ENCODE measurements around the gene NKPD1. TPM values are rescaled to one million over a fixed set of nuclear protein-coding genes. Genes with fewer than 3 reads are reported as not detected.

The NKPD1 gene
- total and polyA plus RNA-seq, 2 donors, result 0.14 to 0.59 TPM

GRCh38 chr19:45128146-45128545 is 32.6 kb downstream of the NKPD1 start:
- peaks cover 2 to 16% of the 10 kb centered on the region in 2 donors for H3K4me1 ChIP-seq (ENCODE audit: control insufficient read depth in 2 of 2, insufficient read depth in 2 of 2, low read length in 2 of 2)

DNA sequence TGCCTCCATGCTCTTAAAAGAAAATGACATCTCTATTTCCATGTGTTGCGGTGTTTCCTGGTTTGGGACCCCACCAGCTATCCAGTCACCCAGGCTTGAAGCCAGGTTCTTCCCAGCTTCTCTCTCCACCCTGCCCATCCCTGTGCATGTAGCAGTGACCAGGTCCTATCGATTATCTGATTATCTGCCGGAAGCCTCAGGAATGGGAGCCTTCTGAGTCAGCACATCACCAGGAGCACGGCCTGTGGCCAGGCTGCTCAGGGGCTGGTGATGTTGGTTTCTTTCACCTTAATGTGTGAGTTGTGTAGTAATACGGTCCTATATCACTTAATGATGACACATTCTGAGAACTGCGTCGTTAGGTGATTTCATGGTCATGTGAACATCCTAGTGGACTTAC is 34.1 kb downstream of the NKPD1 start:
- Histone ChIP-seq H3K4me1 (ENCODE audit: control insufficient read depth in 2 of 2, insufficient read depth in 2 of 2, low read length in 2 of 2) (peaks cover 6 to 28% of the 10 kb centered on the region in 2 donors), H3K9me3 (ENCODE audit: control insufficient read depth in 2 of 2, insufficient read depth in 1 of 2, low read length in 1 of 2) (peaks cover 0 to 3% of the 10 kb centered on the region in 2 donors), H3K27ac (ENCODE audit: low read depth in 1 of 2, low read length in 1 of 2) (no peak overlapping the region), H3K4me3 (ENCODE audit: low read length in 2 of 2) (no peak overlapping the region), H3K27me3 (ENCODE audit: control insufficient read depth in 2 of 2, insufficient read depth in 1 of 2, low read length in 1 of 2) (no peaks in the 10 kb centered on the region), H3K36me3 (ENCODE audit: control insufficient read depth in 2 of 2, insufficient read depth in 2 of 2, low read length in 1 of 2) (no peaks in the 10 kb centered on the region)
- 97% methylated on average over 7 of the region's 7 CpGs for WGBS
- DNase-seq (ENCODE audit: low read depth in 6 of 9, low spot score in 9 of 9), result no peak

More at GRCh38 chr19:45128146-45128545, 32.6 kb downstream of the NKPD1 start:
- Histone ChIP-seq H3K27me3 (ENCODE audit: control insufficient read depth in 2 of 2, insufficient read depth in 1 of 2, low read length in 1 of 2) (no peaks in the 10 kb centered on the region), H3K27ac (ENCODE audit: low read depth in 1 of 2, low read length in 1 of 2) (no peak overlapping the region), H3K36me3 (ENCODE audit: control insufficient read depth in 2 of 2, insufficient read depth in 2 of 2, low read length in 1 of 2) (peaks cover 0 to under 1% of the 10 kb centered on the region in 2 donors), H3K9me3 (ENCODE audit: control insufficient read depth in 2 of 2, insufficient read depth in 1 of 2, low read length in 1 of 2) (peaks cover 0 to 3% of the 10 kb centered on the region in 2 donors), H3K4me3 (ENCODE audit: low read length in 2 of 2) (no peak overlapping the region)
- no peak for DNase-seq (ENCODE audit: low read depth in 6 of 9, low spot score in 9 of 9)
- 98% methylated on average over 5 of the region's 5 CpGs for WGBS

DNA sequence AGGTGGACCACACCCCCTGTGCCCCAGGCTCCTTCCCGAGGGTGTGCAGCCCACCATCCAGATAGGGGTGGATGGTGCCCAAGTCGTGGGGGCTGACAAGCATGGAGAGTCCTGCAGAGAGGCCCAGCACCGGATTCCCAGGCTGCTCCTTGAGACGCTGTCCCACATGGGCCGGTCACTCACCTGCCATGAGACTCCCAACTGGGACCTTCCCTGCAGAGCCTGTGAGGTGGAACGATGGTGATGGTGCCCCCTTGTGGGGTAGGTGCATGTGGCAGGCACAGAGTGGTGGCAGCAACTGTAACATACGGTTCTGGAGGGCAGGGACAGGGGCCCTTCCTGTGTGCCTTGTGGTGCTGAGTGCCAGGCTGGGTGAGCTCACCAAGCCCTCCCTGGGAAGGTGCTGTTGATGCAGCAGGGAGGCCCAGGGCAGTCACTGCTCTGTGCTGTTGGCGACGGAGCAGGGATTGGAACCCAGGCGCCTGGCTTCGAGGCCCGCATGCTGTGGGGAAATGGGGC is 34.7 kb downstream of the NKPD1 start:
- Histone ChIP-seq H3K9me3 (ENCODE audit: control insufficient read depth in 2 of 2, insufficient read depth in 1 of 2, low read length in 1 of 2) (peaks cover 0 to 3% of the 10 kb centered on the region in 2 donors), H3K4me1 (ENCODE audit: control insufficient read depth in 2 of 2, insufficient read depth in 2 of 2, low read length in 2 of 2) (peaks cover 11 to 35% of the 10 kb centered on the region in 2 donors), H3K27ac (ENCODE audit: low read depth in 1 of 2, low read length in 1 of 2) (no peak overlapping the region), H3K36me3 (ENCODE audit: control insufficient read depth in 2 of 2, insufficient read depth in 2 of 2, low read length in 1 of 2) (no peaks in the 10 kb centered on the region), H3K4me3 (ENCODE audit: low read length in 2 of 2) (no peak overlapping the region), H3K27me3 (ENCODE audit: control insufficient read depth in 2 of 2, insufficient read depth in 1 of 2, low read length in 1 of 2) (no peaks in the 10 kb centered on the region)
- peak in 7 of 9 donors; percentile 44 to 78 (median 60) for DNase-seq (ENCODE audit: low read depth in 6 of 9, low spot score in 9 of 9)
- 56% methylated on average over 12 of the region's 12 CpGs for WGBS

DNA sequence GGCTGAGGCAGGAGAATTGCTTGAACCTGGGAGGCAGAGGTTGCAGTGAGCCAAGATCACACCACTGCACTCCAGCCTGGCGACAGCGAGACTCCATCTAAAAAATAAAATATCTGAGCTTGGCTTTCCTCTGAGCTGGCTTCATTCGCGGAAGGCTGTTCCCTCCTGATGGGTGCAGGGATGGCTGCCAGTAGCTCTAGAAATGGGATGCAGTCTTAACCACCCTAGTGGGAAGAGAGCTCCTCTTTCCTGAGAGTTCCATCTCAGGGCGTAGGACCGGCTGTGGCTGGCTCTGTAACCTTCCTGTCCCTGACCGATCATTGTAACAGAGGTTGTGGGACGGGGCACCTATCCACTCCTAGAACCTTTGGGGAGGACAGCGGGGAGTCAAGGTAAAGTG is 35.4 kb downstream of the NKPD1 start:
- Histone ChIP-seq H3K4me1 (ENCODE audit: control insufficient read depth in 2 of 2, insufficient read depth in 2 of 2, low read length in 2 of 2) (peaks cover 11 to 41% of the 10 kb centered on the region in 2 donors), H3K4me3 (ENCODE audit: low read length in 2 of 2) (no peak overlapping the region), H3K27me3 (ENCODE audit: control insufficient read depth in 2 of 2, insufficient read depth in 1 of 2, low read length in 1 of 2) (no peaks in the 10 kb centered on the region), H3K9me3 (ENCODE audit: control insufficient read depth in 2 of 2, insufficient read depth in 1 of 2, low read length in 1 of 2) (peaks cover 0 to 3% of the 10 kb centered on the region in 2 donors), H3K36me3 (ENCODE audit: control insufficient read depth in 2 of 2, insufficient read depth in 2 of 2, low read length in 1 of 2) (no peaks in the 10 kb centered on the region), H3K27ac (ENCODE audit: low read depth in 1 of 2, low read length in 1 of 2) (no peak overlapping the region)
- 98% methylated on average over 9 of the region's 9 CpGs for WGBS
- DNase-seq (ENCODE audit: low read depth in 6 of 9, low spot score in 9 of 9), result no peak

- H3K4me1 ChIP-seq (ENCODE audit: control insufficient read depth in 2 of 2, insufficient read depth in 2 of 2, low read length in 2 of 2), result peaks cover 18 to 53% of the 10 kb centered on the region in 2 donors
- peaks cover 0 to 3% of the 10 kb centered on the region in 2 donors for H3K9me3 ChIP-seq (ENCODE audit: control insufficient read depth in 2 of 2, insufficient read depth in 1 of 2, low read length in 1 of 2)
- 86% methylated on average over 6 of the region's 6 CpGs for WGBS
- no peaks in the 10 kb centered on the region for H3K27me3 ChIP-seq (ENCODE audit: control insufficient read depth in 2 of 2, insufficient read depth in 1 of 2, low read length in 1 of 2)
- peak overlapping the region in 1 of 2 donors; percentile 22 for H3K27ac ChIP-seq (ENCODE audit: low read depth in 1 of 2, low read length in 1 of 2)
- H3K4me3 ChIP-seq (ENCODE audit: low read length in 2 of 2), result no peak overlapping the region
- H3K36me3 ChIP-seq (ENCODE audit: control insufficient read depth in 2 of 2, insufficient read depth in 2 of 2, low read length in 1 of 2), result no peaks in the 10 kb centered on the region
- DNase-seq (ENCODE audit: low read depth in 6 of 9, low spot score in 9 of 9), result no peak
Measured at GRCh38 chr19:45124021-45124420, 36.8 kb downstream of the NKPD1 start.

DNA sequence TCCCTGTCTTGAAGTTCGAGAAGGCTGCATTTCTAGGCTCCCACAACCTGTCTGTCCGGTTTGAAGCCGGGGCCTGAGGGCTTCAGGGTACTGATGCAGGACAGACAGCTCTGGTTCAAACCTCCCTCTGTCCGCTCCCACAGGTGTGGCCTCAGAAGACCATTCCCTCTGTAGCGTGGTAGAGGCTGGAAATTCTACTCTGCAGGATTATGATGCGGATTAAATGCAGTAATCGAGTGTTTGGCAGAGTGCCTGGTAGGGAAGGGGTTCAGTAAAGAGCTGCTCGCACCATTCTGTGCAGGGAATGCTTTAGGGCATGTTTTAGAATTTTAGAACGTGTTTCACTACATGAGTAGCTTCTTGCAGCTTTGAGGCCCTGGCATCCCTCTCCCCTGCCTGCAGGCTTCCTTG is 37.3 kb downstream of the NKPD1 start:
- Histone ChIP-seq H3K9me3 (ENCODE audit: control insufficient read depth in 2 of 2, insufficient read depth in 1 of 2, low read length in 1 of 2) (peaks cover 0 to 3% of the 10 kb centered on the region in 2 donors), H3K27ac (ENCODE audit: low read depth in 1 of 2, low read length in 1 of 2) (peak overlapping the region in 1 of 2 donors; percentile 22), H3K4me3 (ENCODE audit: low read length in 2 of 2) (no peak overlapping the region), H3K36me3 (ENCODE audit: control insufficient read depth in 2 of 2, insufficient read depth in 2 of 2, low read length in 1 of 2) (no peaks in the 10 kb centered on the region), H3K27me3 (ENCODE audit: control insufficient read depth in 2 of 2, insufficient read depth in 1 of 2, low read length in 1 of 2) (no peaks in the 10 kb centered on the region), H3K4me1 (ENCODE audit: control insufficient read depth in 2 of 2, insufficient read depth in 2 of 2, low read length in 2 of 2) (peaks cover 22 to 58% of the 10 kb centered on the region in 2 donors)
- DNase-seq (ENCODE audit: low read depth in 6 of 9, low spot score in 9 of 9), result no peak
- 94% methylated on average over 9 of the region's 9 CpGs for WGBS

DNA sequence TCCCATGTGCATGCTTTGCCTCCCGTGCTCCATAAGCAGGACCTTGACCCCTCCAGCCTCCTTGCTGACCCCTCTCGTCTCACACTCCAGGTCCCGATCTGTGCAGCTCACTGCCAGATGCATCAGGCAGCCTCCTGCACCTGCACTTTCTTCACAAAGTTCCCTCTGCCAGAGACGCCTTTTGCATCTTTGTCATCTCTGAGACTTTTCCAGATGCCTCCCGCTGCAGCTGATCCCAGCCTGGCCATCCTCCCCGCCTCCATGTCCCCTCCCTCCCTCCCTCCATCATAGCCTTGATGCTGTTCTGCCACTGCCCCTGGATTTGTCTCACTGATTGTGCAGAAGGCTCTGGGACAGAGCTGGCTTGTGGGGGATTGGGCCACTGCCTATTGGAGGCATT is 38.0 kb downstream of the NKPD1 start:
- Histone ChIP-seq H3K4me3 (ENCODE audit: low read length in 2 of 2) (no peak overlapping the region), H3K4me1 (ENCODE audit: control insufficient read depth in 2 of 2, insufficient read depth in 2 of 2, low read length in 2 of 2) (peaks cover 28 to 64% of the 10 kb centered on the region in 2 donors), H3K9me3 (ENCODE audit: control insufficient read depth in 2 of 2, insufficient read depth in 1 of 2, low read length in 1 of 2) (peaks cover 0 to 3% of the 10 kb centered on the region in 2 donors), H3K27ac (ENCODE audit: low read depth in 1 of 2, low read length in 1 of 2) (no peak overlapping the region), H3K27me3 (ENCODE audit: control insufficient read depth in 2 of 2, insufficient read depth in 1 of 2, low read length in 1 of 2) (no peaks in the 10 kb centered on the region), H3K36me3 (ENCODE audit: control insufficient read depth in 2 of 2, insufficient read depth in 2 of 2, low read length in 1 of 2) (no peaks in the 10 kb centered on the region)
- 90% methylated on average over 6 of the region's 6 CpGs for WGBS
- DNase-seq (ENCODE audit: low read depth in 6 of 9, low spot score in 9 of 9), result no peak

- H3K4me3 ChIP-seq (ENCODE audit: low read length in 2 of 2), result no peak overlapping the region
- peaks cover 35 to 74% of the 10 kb centered on the region in 2 donors for H3K4me1 ChIP-seq (ENCODE audit: control insufficient read depth in 2 of 2, insufficient read depth in 2 of 2, low read length in 2 of 2)
- H3K27me3 ChIP-seq (ENCODE audit: control insufficient read depth in 2 of 2, insufficient read depth in 1 of 2, low read length in 1 of 2), result no peaks in the 10 kb centered on the region
- WGBS, result 59% methylated on average over 11 of the region's 11 CpGs
- DNase-seq (ENCODE audit: low read depth in 6 of 9, low spot score in 9 of 9), result no peak
- H3K9me3 ChIP-seq (ENCODE audit: control insufficient read depth in 2 of 2, insufficient read depth in 1 of 2, low read length in 1 of 2), result peaks cover 0 to 3% of the 10 kb centered on the region in 2 donors
- no peaks in the 10 kb centered on the region for H3K36me3 ChIP-seq (ENCODE audit: control insufficient read depth in 2 of 2, insufficient read depth in 2 of 2, low read length in 1 of 2)
- H3K27ac ChIP-seq (ENCODE audit: low read depth in 1 of 2, low read length in 1 of 2), result peak overlapping the region in 1 of 2 donors; percentile 66
Measured at GRCh38 chr19:45121827-45122345, 38.9 kb downstream of the NKPD1 start.

- WGBS, result 88% methylated on average over 6 of the region's 6 CpGs
- DNase-seq (ENCODE audit: low read depth in 6 of 9, low spot score in 9 of 9), result no peak
- no peaks in the 10 kb centered on the region for H3K9me3 ChIP-seq (ENCODE audit: control insufficient read depth in 2 of 2, insufficient read depth in 1 of 2, low read length in 1 of 2)
- no peak overlapping the region for H3K4me3 ChIP-seq (ENCODE audit: low read length in 2 of 2)
- peak overlapping the region in 1 of 2 donors; percentile 32 for H3K27ac ChIP-seq (ENCODE audit: low read depth in 1 of 2, low read length in 1 of 2)
- no peaks in the 10 kb centered on the region for H3K36me3 ChIP-seq (ENCODE audit: control insufficient read depth in 2 of 2, insufficient read depth in 2 of 2, low read length in 1 of 2)
- H3K27me3 ChIP-seq (ENCODE audit: control insufficient read depth in 2 of 2, insufficient read depth in 1 of 2, low read length in 1 of 2), result no peaks in the 10 kb centered on the region
- H3K4me1 ChIP-seq (ENCODE audit: control insufficient read depth in 2 of 2, insufficient read depth in 2 of 2, low read length in 2 of 2), result peaks cover 41 to 87% of the 10 kb centered on the region in 2 donors
Measured at GRCh38 chr19:45119582-45119981, 41.2 kb downstream of the NKPD1 start.

Measured in thymus (tissue), 11 donors.